WTC11 (cell line): ENCODE measurements around the gene ISLR. TPM values are rescaled to one million over a fixed set of nuclear protein-coding genes. Genes with fewer than 3 reads are reported as not detected.

ENCODE experiments used
- ATAC-seq: fragments of 200-7000 bp; cut with Tn5 transposase; 2 replicates; pipeline ENCODE4 v1.10.0; 2021; ENCODE audit warnings: mild to moderate bottlenecking, moderate library complexity
- CTCF ChIA-PET: fragments of 300-600 bp; sonication (Branson Sonifier 250); formaldehyde crosslinking; loops from one replicate; lab custom pipeline; 2021; ENCODE audit warnings: antibody characterized with exemption; lab: Charles Lee
- POLR2A ChIA-PET: fragments of 350-600 bp; sonication (Branson Sonifier 250); formaldehyde crosslinking; loops from one replicate; lab custom pipeline; 2021; ENCODE audit warnings: antibody characterized with exemption; lab: Charles Lee
- DNase-seq: peaks from one replicate; pipeline ENCODE4 v3.0.0; 2021; ENCODE audit warnings: low spot score
- H3K27ac Mint-ChIP-seq: 2 replicates; pipeline ENCODE4 v1.8.0; 2021; ENCODE audit warnings: mixed read lengths
- H3K27me3 Mint-ChIP-seq: 2 replicates; pipeline ENCODE4 v1.8.0; 2021; ENCODE audit warnings: low read depth, mild to moderate bottlenecking, moderate library complexity, mixed read lengths
- H3K36me3 Mint-ChIP-seq: 2 replicates; pipeline ENCODE4 v1.8.0; 2021; ENCODE audit warnings: mixed read lengths
- H3K4me1 Mint-ChIP-seq: 2 replicates; pipeline ENCODE4 v1.8.0; 2022; ENCODE audit warnings: mixed read lengths
- H3K4me3 Mint-ChIP-seq: 2 replicates; pipeline ENCODE4 v1.8.0; 2021; ENCODE audit warnings: mild to moderate bottlenecking, moderate library complexity, mixed read lengths
- H3K9me3 Mint-ChIP-seq: 2 replicates; pipeline ENCODE4 v1.8.0; 2021; ENCODE audit warnings: mixed read lengths
- ATF3 ChIP-seq: sonication (generic); formaldehyde crosslinking; conservative IDR thresholded peaks from 2 replicates; pipeline ENCODE4 v1.8.1; 2022; ENCODE audit warnings: mild to moderate bottlenecking, missing genetic modification reagents
- CBFB ChIP-seq: sonication (generic); formaldehyde crosslinking; IDR thresholded peaks from 2 replicates; pipeline ENCODE4 v1.8.1; 2022; ENCODE audit warnings: mild to moderate bottlenecking, low read depth, missing genetic modification reagents
- FOXP4 ChIP-seq: sonication (generic); formaldehyde crosslinking; IDR thresholded peaks from 2 replicates; pipeline ENCODE4 v1.8.0; 2022; ENCODE audit warnings: mild to moderate bottlenecking, missing genetic modification reagents
- KAT7 ChIP-seq: sonication (generic); formaldehyde crosslinking; IDR thresholded peaks from 2 replicates; pipeline ENCODE4 v1.8.1; 2023; ENCODE audit warnings: missing genetic modification reagents, mild to moderate bottlenecking, borderline replicate concordance
- MXD4 ChIP-seq: fragments of 250-450 bp; sonication (Bioruptor Pico); IDR thresholded peaks from 2 replicates; pipeline ENCODE4 v1.8.0; 2021; ENCODE audit warnings: mild to moderate bottlenecking, moderate library complexity, borderline replicate concordance
- MYBL2 ChIP-seq: sonication (generic); formaldehyde crosslinking; IDR thresholded peaks from 2 replicates; pipeline ENCODE4 v1.8.1; 2023; ENCODE audit warnings: mild to moderate bottlenecking, moderate library complexity, missing genetic modification reagents
- RORB ChIP-seq: fragments of 250-450 bp; sonication (Bioruptor Pico); IDR thresholded peaks from 2 replicates; pipeline ENCODE4 v1.9.0; 2021; ENCODE audit warnings: mild to moderate bottlenecking
- TEAD4 ChIP-seq: sonication (generic); formaldehyde crosslinking; IDR thresholded peaks from 2 replicates; pipeline ENCODE4 v1.8.0; 2022; ENCODE audit warnings: mild to moderate bottlenecking, missing genetic modification reagents
- ZMAT4 ChIP-seq: fragments of 250-450 bp; sonication (Bioruptor Pico); IDR thresholded peaks from 2 replicates; pipeline ENCODE4 v1.9.0; 2021; ENCODE audit warnings: mild to moderate bottlenecking
- ZNF232 ChIP-seq: sonication (generic); formaldehyde crosslinking; IDR thresholded peaks from 2 replicates; pipeline ENCODE4 v1.8.0; 2022; ENCODE audit warnings: mild to moderate bottlenecking, missing genetic modification reagents
- ZNF512 ChIP-seq: sonication (generic); formaldehyde crosslinking; IDR thresholded peaks from 2 replicates; pipeline ENCODE4 v1.8.1; 2022; ENCODE audit warnings: missing genetic modification reagents, borderline replicate concordance
- ZNF532 ChIP-seq: fragments of 250-450 bp; sonication (Bioruptor Pico); IDR thresholded peaks from 2 replicates; pipeline ENCODE4 v1.9.0; 2021; ENCODE audit warnings: mild to moderate bottlenecking, borderline replicate concordance
- ZNF671 ChIP-seq: fragments of 250-450 bp; sonication (Bioruptor Pico); IDR thresholded peaks from 2 replicates; pipeline ENCODE4 v1.8.0; 2021; ENCODE audit warnings: mild to moderate bottlenecking
- ZSCAN18 ChIP-seq: fragments of 250-450 bp; sonication (Bioruptor Pico); IDR thresholded peaks from 2 replicates; pipeline ENCODE4 v2.1.2; 2022; ENCODE audit warnings: mild to moderate bottlenecking, moderate library complexity
- total RNA-seq: library from RNA; stranded (reverse); gene quantifications from 3 replicates; pipeline ENCODE4 v1.2.3, GENCODE V29; 2021

The ISLR gene
- total RNA-seq, 1 experiment from 2014 or later = 0.63 TPM

- CTCF ChIA-PET = interaction anchor here (0.5 to 1.1 kb wide), 2 partner anchors 9 to 54 kb away, joined by 3 read pairs; no protein-coding TSS in a partner anchor
- H3K27ac Mint-ChIP-seq = no peak overlapping the region
- POLR2A ChIA-PET = no interaction called here
These were observed 4.8 kb upstream of the ISLR start for GRCh38 chr15:74168711-74169126.

More at GRCh38 chr15:74168711-74169126, 4.8 kb upstream of the ISLR start:
- ATAC-seq (no peak), DNase-seq (no peak)
- peaks cover 9% of the 10 kb centered on the region for H3K9me3 Mint-ChIP-seq
- H3K4me1 Mint-ChIP-seq = peaks cover 25% of the 10 kb centered on the region
- peaks cover 3% of the 10 kb centered on the region; the same call in 1 of the 2 replicates for H3K27me3 Mint-ChIP-seq
- no peak overlapping the region for H3K4me3 Mint-ChIP-seq
- TF ChIP-seq RORB (CRISPR knock-in tag) (no peak), ZNF532 (CRISPR knock-in tag) (no peak), ZMAT4 (CRISPR knock-in tag) (no peak), CBFB (no peak), MYBL2 (no peak), ZNF512 (no peak), KAT7 (CRISPR knock-in tag) (no peak), ZSCAN18 (CRISPR knock-in tag) (no peak), ZNF232 (CRISPR knock-in tag) (no peak), ZNF671 (no peak), TEAD4 (no peak), ATF3 (CRISPR knock-in tag) (no peak), MXD4 (no peak), FOXP4 (CRISPR knock-in tag) (no peak)
- H3K36me3 Mint-ChIP-seq = no peaks in the 10 kb centered on the region
